GM23248 (cell line): ENCODE measurements around the gene CYTH4. TPM values are rescaled to one million over a fixed set of nuclear protein-coding genes. Genes with fewer than 3 reads are reported as not detected.

Experiments used
- DNase-seq: peaks from one replicate; pipeline ENCODE4 v3.0.0-alpha.2; 2015
- H2AFZ ChIP-seq: fragments of 200-600 bp; sonication (generic); 2 replicates; pipeline ENCODE4 v1.6.1; 2016; ENCODE audit warnings: antibody characterized with exemption
- H3F3A ChIP-seq: fragments of 200-600 bp; sonication (generic); 2 replicates; pipeline ENCODE4 v1.6.1; 2016; ENCODE audit warnings: mild to moderate bottlenecking, antibody characterized with exemption, mixed run types; ENCODE audit not compliant: insufficient read depth
- H3K27ac ChIP-seq: fragments of 200-600 bp; sonication (generic); 2 replicates; pipeline ENCODE4 v1.5.1; 2016; ENCODE audit warnings: mild to moderate bottlenecking
- H3K27me3 ChIP-seq: fragments of 200-600 bp; sonication (generic); replicated peaks from 2 replicates; pipeline ENCODE4 v1.6.1; 2016; ENCODE audit warnings: mild to moderate bottlenecking; ENCODE audit not compliant: insufficient read depth
- H3K36me3 ChIP-seq: fragments of 200-600 bp; sonication (generic); 2 replicates; pipeline ENCODE4 v1.6.1; 2016; ENCODE audit warnings: low read depth, mild to moderate bottlenecking
- H3K4me1 ChIP-seq: fragments of 200-600 bp; sonication (generic); 2 replicates; pipeline ENCODE4 v1.6.1; 2016; ENCODE audit warnings: mild to moderate bottlenecking; ENCODE audit not compliant: insufficient read depth
- H3K4me2 ChIP-seq: fragments of 200-600 bp; sonication (generic); one replicate; pipeline ENCODE4 v1.6.1; 2016; ENCODE audit warnings: mild to moderate bottlenecking; ENCODE audit not compliant: unreplicated experiment
- H3K4me3 ChIP-seq: fragments of 200-600 bp; sonication (generic); 2 replicates; pipeline ENCODE4 v1.5.1; 2016; ENCODE audit warnings: mild to moderate bottlenecking
- H3K79me2 ChIP-seq: fragments of 200-600 bp; sonication (generic); 2 replicates; pipeline ENCODE4 v1.6.1; 2016; ENCODE audit warnings: mild to moderate bottlenecking; ENCODE audit not compliant: insufficient read depth
- H3K9ac ChIP-seq: fragments of 200-600 bp; sonication (generic); 2 replicates; pipeline ENCODE4 v1.6.1; 2016; ENCODE audit warnings: mild to moderate bottlenecking
- H3K9me2 ChIP-seq: fragments of 200-600 bp; sonication (generic); 2 replicates; pipeline ENCODE4 v1.6.1; 2016; ENCODE audit warnings: mixed run types, mild to moderate bottlenecking, moderate library complexity; ENCODE audit not compliant: insufficient read depth
- H3K9me3 ChIP-seq: fragments of 200-600 bp; sonication (generic); one replicate; pipeline ENCODE4 v1.6.1; 2017; ENCODE audit warnings: low read depth
- H4K20me1 ChIP-seq: fragments of 200-600 bp; sonication (generic); 2 replicates; pipeline ENCODE4 v1.6.0; 2016; ENCODE audit not compliant: insufficient read depth
- EZH2 ChIP-seq: fragments of 200-600 bp; sonication (generic); IDR thresholded peaks from 2 replicates; pipeline ENCODE4 v1.6.1; 2018; ENCODE audit warnings: antibody characterized with exemption, mild to moderate bottlenecking; ENCODE audit not compliant: insufficient read depth, poor library complexity, severe bottlenecking
- EZH2phosphoT487 ChIP-seq: fragments of 200-600 bp; sonication (generic); IDR thresholded peaks from 2 replicates; pipeline ENCODE4 v1.6.1; 2018; ENCODE audit warnings: antibody characterized with exemption, moderate library complexity, mild to moderate bottlenecking, low read depth; ENCODE audit not compliant: insufficient read depth
- WGBS, 2 experiments: methylation state at CpG; one replicate each; pipeline ENCODE4 v1.1.6; 2015 to 2017; ENCODE audit warnings: low lambda C conversion rate in 2 of 2, low coverage in 1 of 2; ENCODE audit errors: missing lambda C conversion rate in 2 of 2; 5-methylcytosine and 5-hydroxymethylcytosine counted together
- in situ Hi-C: fragments of 300-500 bp; cut with MboI; formaldehyde crosslinking; loops from 2 replicates; pipeline ENCODE4 v1.15.0; 2020
- polyA plus RNA-seq: library from polyadenylated mRNA; unstranded; fragments of >200 nt; fragmentation: Nextera tagmentation; extraction: Ambion mirVana; gene quantifications from 2 replicates; pipeline ENCODE4 v1.2.1, GENCODE V29; 2016
- total RNA-seq: library from RNA; depleted of rRNA; stranded (reverse); fragments of >200 nt; shearing (Covaris generic); gene quantifications from 2 replicates; pipeline ENCODE4 v1.2.3, GENCODE V29; 2014

Gene CYTH4
- total and polyA plus RNA-seq, 2 experiments from 2014 or later, result not detected

DNA sequence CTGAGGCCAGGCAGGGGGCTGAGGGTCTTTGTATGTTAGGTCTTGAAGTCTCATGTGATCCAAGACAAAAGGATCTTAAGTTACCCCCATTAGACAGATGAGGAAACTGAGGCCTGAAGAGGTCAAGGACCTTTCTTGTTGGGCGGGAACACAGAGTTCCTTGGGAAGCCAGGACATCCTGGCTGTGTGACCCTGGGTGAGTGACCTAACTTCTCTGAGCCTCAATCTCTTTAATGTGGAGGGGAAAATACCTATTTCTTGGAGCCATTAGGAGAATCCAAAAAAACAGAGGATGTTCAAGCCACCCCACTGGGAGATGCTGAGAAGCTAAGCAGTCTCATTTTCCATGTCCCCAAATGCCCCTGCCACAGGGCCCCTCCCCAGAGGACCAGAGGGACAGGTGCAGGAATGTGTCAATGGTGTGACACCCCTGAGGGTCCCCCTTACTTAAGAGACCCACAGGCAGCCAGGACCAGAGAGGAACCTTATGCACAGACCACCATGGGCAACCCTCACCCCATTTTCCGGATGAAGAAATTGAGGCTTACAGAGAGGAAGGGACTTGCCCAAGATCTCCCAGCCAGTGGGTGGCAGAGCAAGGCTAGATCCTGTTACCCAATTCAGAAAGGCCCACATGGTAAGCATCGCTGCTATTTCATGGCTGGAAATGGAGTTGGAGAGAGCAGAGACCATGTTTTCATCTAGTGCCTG, 46.3 kb upstream of the CYTH4 start:
- in situ Hi-C loops, result no loop called here
- H3K36me3 ChIP-seq, result no peaks in the 10 kb centered on the region
- H3K79me2 ChIP-seq, result no peaks in the 10 kb centered on the region
- 97 to 100% methylated on average over 3 of the region's 3 CpGs for WGBS, 2 experiments
- no peaks in the 10 kb centered on the region for H4K20me1 ChIP-seq
- no peak overlapping the region for H3K4me3 ChIP-seq
- H3K27ac ChIP-seq, result no peak overlapping the region
- no peak overlapping the region for H3K4me2 ChIP-seq
- no peaks in the 10 kb centered on the region for H3K9me2 ChIP-seq
- TF ChIP-seq EZH2, result no peak
- no peak for TF ChIP-seq EZH2phosphoT487
- no peak overlapping the region for H2AFZ ChIP-seq
- no peak overlapping the region for H3K9ac ChIP-seq
- H3K27me3 ChIP-seq, result no peaks in the 10 kb centered on the region
- H3K9me3 ChIP-seq, result no peaks in the 10 kb centered on the region
- H3F3A ChIP-seq, result no peaks in the 10 kb centered on the region
- H3K4me1 ChIP-seq, result peaks cover 8% of the 10 kb centered on the region; the same call in 1 of the 2 replicates
- no peak for DNase-seq

DNA sequence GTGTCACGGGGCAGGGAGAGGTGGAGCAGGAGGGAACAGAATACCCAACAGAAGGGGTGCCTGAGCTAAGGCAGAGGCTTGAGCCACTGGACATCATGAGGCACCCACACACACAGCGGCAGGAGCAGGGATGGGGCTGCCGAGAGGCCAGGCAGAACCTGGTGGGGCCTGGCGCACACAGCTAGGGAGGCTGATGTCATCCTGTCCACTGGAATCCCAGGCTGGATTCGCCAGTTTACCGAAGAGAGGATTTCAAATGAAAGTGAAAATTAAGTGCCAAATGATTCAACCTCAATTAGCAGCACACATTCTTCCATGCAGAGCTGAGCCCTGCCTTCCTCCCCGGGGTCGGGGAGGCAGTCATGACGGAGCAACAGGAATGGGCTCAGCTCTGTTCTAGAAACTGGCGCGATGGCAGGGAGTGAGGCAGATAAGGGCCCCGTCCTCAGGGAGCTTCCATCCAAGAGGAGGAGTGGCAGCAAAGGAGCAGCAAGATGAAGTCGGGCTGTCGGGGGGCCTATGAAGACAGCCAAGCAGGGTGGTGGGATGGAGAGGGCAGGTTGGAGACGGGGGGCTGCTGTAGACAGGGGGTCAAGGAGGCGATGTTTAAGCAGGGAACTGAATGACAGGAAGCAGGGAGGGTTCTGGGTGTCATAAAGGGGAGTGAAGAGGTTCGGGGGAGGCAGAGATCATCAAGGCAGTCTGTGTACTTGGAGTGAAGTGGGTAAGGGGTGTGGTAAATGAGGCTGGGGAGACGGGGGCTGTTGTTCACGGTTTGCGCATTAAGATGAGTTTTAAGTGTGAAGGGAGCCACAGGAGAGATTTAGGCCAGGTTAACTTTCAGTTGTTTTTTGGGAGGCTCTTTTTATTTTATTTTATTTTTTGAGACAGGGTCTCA, 44.7 kb upstream of the CYTH4 start:
- no peaks in the 10 kb centered on the region for H3K27me3 ChIP-seq
- H3K4me1 ChIP-seq, result peaks cover 14% of the 10 kb centered on the region
- in situ Hi-C loops, result no loop called here
- H3K4me3 ChIP-seq, result no peak overlapping the region
- H4K20me1 ChIP-seq, result no peaks in the 10 kb centered on the region
- H3K4me2 ChIP-seq, result no peak overlapping the region
- TF ChIP-seq EZH2, result no peak
- no peak for TF ChIP-seq EZH2phosphoT487
- H3K9me3 ChIP-seq, result no peaks in the 10 kb centered on the region
- no peaks in the 10 kb centered on the region for H3K9me2 ChIP-seq
- no peaks in the 10 kb centered on the region for H3F3A ChIP-seq
- DNase-seq, result peak; percentile 78
- H3K36me3 ChIP-seq, result no peaks in the 10 kb centered on the region
- no peak overlapping the region for H3K9ac ChIP-seq
- H3K79me2 ChIP-seq, result no peaks in the 10 kb centered on the region
- no peak overlapping the region for H3K27ac ChIP-seq
- WGBS, 2 experiments, result 53 to 56% methylated on average over 18 to 20 of the region's 20 CpGs
- peak overlapping the region; percentile 29 for H2AFZ ChIP-seq

DNA sequence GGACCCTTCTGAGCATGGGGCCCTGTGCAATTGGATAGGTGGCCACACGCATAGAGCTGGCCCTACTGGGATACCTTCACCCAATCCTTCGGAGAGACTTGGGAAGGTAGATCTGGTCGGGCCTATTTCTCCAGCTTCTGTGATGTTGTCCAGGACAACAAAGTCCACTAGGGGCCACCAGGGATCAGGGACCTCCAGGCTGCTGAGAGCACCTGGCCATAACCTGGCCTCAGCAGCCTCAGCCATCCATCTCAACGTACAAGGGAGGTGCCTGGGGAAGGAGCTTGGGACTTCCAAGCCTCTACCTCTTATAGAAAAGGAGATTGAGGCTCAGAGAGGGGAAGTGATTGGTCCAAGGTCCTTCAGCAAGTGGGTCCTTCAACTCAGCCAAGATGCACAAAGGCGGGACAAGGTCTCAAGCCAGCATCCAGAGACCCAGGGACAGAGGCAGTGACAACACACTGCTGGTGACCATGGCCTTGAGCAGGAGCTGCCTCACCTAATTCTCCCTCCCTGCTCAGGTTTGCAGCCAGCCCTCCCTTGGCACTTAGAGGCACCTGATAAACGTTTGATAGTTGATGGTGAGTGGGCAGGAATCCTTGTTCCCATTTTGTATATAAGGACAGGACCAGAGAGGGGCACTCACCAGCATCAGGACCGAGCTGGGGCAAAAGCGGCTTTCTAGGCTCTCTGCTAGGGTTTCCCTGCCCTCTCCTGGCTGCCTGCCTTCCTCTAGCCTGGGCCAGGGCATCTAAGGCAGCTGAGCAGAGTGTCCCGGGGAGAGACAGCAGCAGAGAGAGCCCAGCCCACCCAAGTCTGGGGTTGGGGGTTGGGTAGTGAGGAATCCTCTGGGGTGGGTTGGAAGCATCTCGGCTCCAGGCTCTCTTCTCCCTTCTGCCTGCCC, 42.7 kb upstream of the CYTH4 start:
- no peak overlapping the region for H3K27ac ChIP-seq
- no peak overlapping the region for H2AFZ ChIP-seq
- no peaks in the 10 kb centered on the region for H3K27me3 ChIP-seq
- no peak overlapping the region for H3K4me2 ChIP-seq
- H3K9me3 ChIP-seq, result no peaks in the 10 kb centered on the region
- TF ChIP-seq EZH2 (no peak), EZH2phosphoT487 (no peak)
- H3K9ac ChIP-seq, result no peak overlapping the region
- in situ Hi-C loops, result no loop called here
- H3K9me2 ChIP-seq, result no peaks in the 10 kb centered on the region
- no peaks in the 10 kb centered on the region for H3K36me3 ChIP-seq
- H4K20me1 ChIP-seq, result no peaks in the 10 kb centered on the region
- H3K79me2 ChIP-seq, result no peaks in the 10 kb centered on the region
- 63 to 84% methylated on average over 8 to 10 of the region's 10 CpGs for WGBS, 2 experiments
- peaks cover 19% of the 10 kb centered on the region for H3K4me1 ChIP-seq
- H3F3A ChIP-seq, result no peaks in the 10 kb centered on the region
- no peak for DNase-seq
- no peak overlapping the region for H3K4me3 ChIP-seq
